GM19463 (cell line): ENCODE data around the gene ADO.
A peak's percentile ranks its signal among the peaks of the same experiment; 100 is the strongest.

Experiments
- ATAC-seq: cut with Tn5 transposase; IDR thresholded peaks from one replicate; pipeline ENCODE4 v1.9.1; 2021; ENCODE audit warnings: mild to moderate bottlenecking, moderate library complexity; ENCODE audit not compliant: unreplicated experiment

The ADO gene

GRCh38 chr10:62817121-62817765 lies 12.7 kb downstream of the ADO start:
- peak; percentile 0 for ATAC-seq

GRCh38 chr10:62817766-62818425 lies 13.4 kb downstream of the ADO start:
- peak; percentile 31 for ATAC-seq

GRCh38 chr10:62818426-62819011 lies 14.0 kb downstream of the ADO start:
- ATAC-seq = no peak

GRCh38 chr10:62819141-62819920 lies 14.8 kb downstream of the ADO start:
- no peak for ATAC-seq

GRCh38 chr10:62820586-62820985 lies 16.1 kb downstream of the ADO start:
- no peak for ATAC-seq

- no peak for ATAC-seq
These were observed 21.8 kb downstream of the ADO start for GRCh38 chr10:62826273-62826672.

GRCh38 chr10:62829622-62830021 lies 25.1 kb downstream of the ADO start:
- ATAC-seq = no peak

- ATAC-seq = no peak
These were observed 26.2 kb downstream of the ADO start for GRCh38 chr10:62830679-62831078.

GRCh38 chr10:62831346-62831745 lies 26.8 kb downstream of the ADO start:
- no peak for ATAC-seq

- ATAC-seq = no peak
These were observed 35.1 kb downstream of the ADO start for GRCh38 chr10:62839590-62839989.

GRCh38 chr10:62842983-62843382 lies 38.5 kb downstream of the ADO start:
- ATAC-seq = no peak

GRCh38 chr10:62843600-62843999 lies 39.1 kb downstream of the ADO start:
- no peak for ATAC-seq

- no peak for ATAC-seq
These were observed 39.9 kb downstream of the ADO start for GRCh38 chr10:62844280-62845011.

- ATAC-seq = no peak
These were observed 42.9 kb downstream of the ADO start for GRCh38 chr10:62847433-62847832.

- ATAC-seq = no peak
These were observed 46.1 kb downstream of the ADO start for GRCh38 chr10:62850646-62851045.

- no peak for ATAC-seq
These were observed 46.9 kb downstream of the ADO start for GRCh38 chr10:62851442-62851841.

- peak; percentile 68 for ATAC-seq
These were observed 48.6 kb downstream of the ADO start for GRCh38 chr10:62852961-62853702.

- ATAC-seq = peak; percentile 25
These were observed 49.2 kb downstream of the ADO start for GRCh38 chr10:62853710-62854109.

- ATAC-seq = no peak
These were observed 51.5 kb downstream of the ADO start for GRCh38 chr10:62856021-62856420.
